Measurements from ENCODE around the gene DDX51. TPM values are rescaled to one million over a fixed set of nuclear protein-coding genes. Genes with fewer than 3 reads are reported as not detected.

The DDX51 gene
- total RNA-seq, 1 donor from 2014 or later, result 10.2 TPM

GRCh38 chr12:132190012-132190755, 46.1 kb upstream of the DDX51 start:
- Histone ChIP-seq H3K27me3 (ENCODE audit: insufficient read depth, low read length) (peaks cover 6% of the 10 kb centered on the region), H3K4me3 (ENCODE audit: insufficient read depth, low read depth, low read length) (peak overlapping the region; percentile 59), H3K9me3 (ENCODE audit: insufficient read depth, low read depth, low read length) (peaks cover 16% of the 10 kb centered on the region), H3K4me1 (ENCODE audit: insufficient read depth, low read length) (peaks cover 7% of the 10 kb centered on the region), H4K20me1 (ENCODE audit: insufficient read depth, low read length) (no peaks in the 10 kb centered on the region), H3K9ac (ENCODE audit: low read length) (peak overlapping the region; percentile 63), H3K4me2 (ENCODE audit: low read length) (peak overlapping the region; percentile 97), H3K79me2 (ENCODE audit: insufficient read depth, low read length) (no peaks in the 10 kb centered on the region), H3K36me3 (ENCODE audit: insufficient read depth, low read length) (no peaks in the 10 kb centered on the region), H3K27ac (ENCODE audit: low read depth, low read length) (no peak overlapping the region), H2AFZ (ENCODE audit: low read depth, low read length) (peak overlapping the region; percentile 99)
- TF ChIP-seq CTCF (IDR thresholded peaks at IDR 0.05; ENCODE audit: insufficient read depth, low read depth, low read length), result no peak
- TF ChIP-seq EZH2 (IDR thresholded peaks at IDR 0.05; ENCODE audit: insufficient read depth, low read length), result no peak
- DNase-seq (ENCODE audit: low read depth) (no peak), FAIRE-seq (no peak)
- Mint-ChIP-seq H3K36me3 (ENCODE audit: low read depth, unreplicated experiment) (peaks cover 5% of the 10 kb centered on the region), H3K4me1 (ENCODE audit: low read depth, unreplicated experiment) (no peaks in the 10 kb centered on the region), H3K9me3 (ENCODE audit: unreplicated experiment) (peaks cover 13% of the 10 kb centered on the region), H3K27me3 (ENCODE audit: low read depth, unreplicated experiment) (peaks cover 53% of the 10 kb centered on the region), H3K4me3 (ENCODE audit: unreplicated experiment) (peak overlapping the region; percentile 76), H3K27ac (ENCODE audit: unreplicated experiment) (no peak overlapping the region)

GRCh38 chr12:132189378-132190011, 45.4 kb upstream of the DDX51 start:
- H3K79me2 ChIP-seq (ENCODE audit: insufficient read depth, low read length), result no peaks in the 10 kb centered on the region

More at GRCh38 chr12:132189378-132190011, 45.4 kb upstream of the DDX51 start:
- Mint-ChIP-seq H3K27me3 (ENCODE audit: low read depth, unreplicated experiment) (peaks cover 51% of the 10 kb centered on the region), H3K27ac (ENCODE audit: unreplicated experiment) (peak overlapping the region; percentile 31), H3K9me3 (ENCODE audit: unreplicated experiment) (peaks cover 14% of the 10 kb centered on the region), H3K4me3 (ENCODE audit: unreplicated experiment) (peak overlapping the region; percentile 83), H3K4me1 (ENCODE audit: low read depth, unreplicated experiment) (no peaks in the 10 kb centered on the region), H3K36me3 (ENCODE audit: low read depth, unreplicated experiment) (peaks cover 5% of the 10 kb centered on the region)
- TF ChIP-seq EZH2 (IDR thresholded peaks at IDR 0.05; ENCODE audit: insufficient read depth, low read length) (peak; percentile 31), CTCF (IDR thresholded peaks at IDR 0.05; ENCODE audit: insufficient read depth, low read depth, low read length) (no peak)
- FAIRE-seq, result no peak
- no peak overlapping the region for H3K27ac ChIP-seq (ENCODE audit: low read depth, low read length)
- DNase-seq (ENCODE audit: low read depth), result peak; percentile 73
- peaks cover 7% of the 10 kb centered on the region for H3K4me1 ChIP-seq (ENCODE audit: insufficient read depth, low read length)
- peak overlapping the region; percentile 97 for H3K4me2 ChIP-seq (ENCODE audit: low read length)
- peak overlapping the region; percentile 99 for H2AFZ ChIP-seq (ENCODE audit: low read depth, low read length)
- H3K36me3 ChIP-seq (ENCODE audit: insufficient read depth, low read length), result no peaks in the 10 kb centered on the region
- peak overlapping the region; percentile 63 for H3K9ac ChIP-seq (ENCODE audit: low read length)
- H4K20me1 ChIP-seq (ENCODE audit: insufficient read depth, low read length), result no peaks in the 10 kb centered on the region
- peak overlapping the region; percentile 59 for H3K4me3 ChIP-seq (ENCODE audit: insufficient read depth, low read depth, low read length)
- peaks cover 8% of the 10 kb centered on the region for H3K27me3 ChIP-seq (ENCODE audit: insufficient read depth, low read length)
- peaks cover 15% of the 10 kb centered on the region for H3K9me3 ChIP-seq (ENCODE audit: insufficient read depth, low read depth, low read length)

All from astrocyte (in vitro differentiated cells and primary cell).